Prostate gland (tissue), 2 donors: ENCODE measurements around the gene GALNT14.

ENCODE experiments used
- CTCF ChIP-seq, 4 experiments: fragments of 200-600 bp in 2 of 4; fragments of 450-650 bp in 2 of 4; sonication (generic) in 2 of 4; IDR thresholded peaks; 1 replicate in 3 of 4; 2 replicates in 1 of 4; pipeline ENCODE4 v1.5.1; 2016 to 2019; ENCODE audit warnings: antibody characterized with exemption in 4 of 4, mild to moderate bottlenecking in 2 of 4, moderate library complexity in 2 of 4
- POLR2A ChIP-seq: fragments of 450-650 bp; IDR thresholded peaks from one replicate; pipeline ENCODE4 v1.6.1; 2016; ENCODE audit warnings: antibody characterized with exemption, mild to moderate bottlenecking

DNA sequence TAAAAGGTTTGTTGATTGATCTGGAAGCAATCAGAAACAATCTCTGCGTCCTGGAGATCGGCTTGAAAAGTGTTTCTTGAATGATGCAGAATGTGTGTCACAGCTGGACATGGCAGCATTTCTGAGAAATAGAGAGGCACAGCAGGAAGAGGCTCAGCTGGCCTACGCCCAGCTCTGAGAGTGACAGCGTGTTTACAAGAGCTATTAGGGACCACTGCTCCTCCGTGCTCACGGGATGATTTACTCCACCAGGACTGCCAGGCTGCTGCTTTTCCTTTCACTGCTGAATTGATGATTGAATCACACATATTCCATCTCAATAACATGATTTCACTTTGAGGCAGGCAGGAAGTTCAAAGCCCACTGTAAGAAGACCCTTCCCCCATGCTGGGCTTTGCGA lies 62.8 kb downstream of the GALNT14 start:
- TF ChIP-seq CTCF (IDR thresholded peaks at IDR 0.05) (no peak), POLR2A (no peak)
